ENCODE results near the gene IFNAR2. TPM values are rescaled to one million over a fixed set of nuclear protein-coding genes. Genes with fewer than 3 reads are reported as not detected.
A peak's percentile ranks its signal among the peaks of the same experiment; 100 is the strongest.
"Not testable (repeated sequence)": the region's sequence is repeated elsewhere in the genome, so short reads cannot be mapped to it uniquely, and the experiment has no call there.

Gene IFNAR2
- total RNA-seq, 2 donors from 2014 or later: 40.5 to 48.1 TPM

DNA sequence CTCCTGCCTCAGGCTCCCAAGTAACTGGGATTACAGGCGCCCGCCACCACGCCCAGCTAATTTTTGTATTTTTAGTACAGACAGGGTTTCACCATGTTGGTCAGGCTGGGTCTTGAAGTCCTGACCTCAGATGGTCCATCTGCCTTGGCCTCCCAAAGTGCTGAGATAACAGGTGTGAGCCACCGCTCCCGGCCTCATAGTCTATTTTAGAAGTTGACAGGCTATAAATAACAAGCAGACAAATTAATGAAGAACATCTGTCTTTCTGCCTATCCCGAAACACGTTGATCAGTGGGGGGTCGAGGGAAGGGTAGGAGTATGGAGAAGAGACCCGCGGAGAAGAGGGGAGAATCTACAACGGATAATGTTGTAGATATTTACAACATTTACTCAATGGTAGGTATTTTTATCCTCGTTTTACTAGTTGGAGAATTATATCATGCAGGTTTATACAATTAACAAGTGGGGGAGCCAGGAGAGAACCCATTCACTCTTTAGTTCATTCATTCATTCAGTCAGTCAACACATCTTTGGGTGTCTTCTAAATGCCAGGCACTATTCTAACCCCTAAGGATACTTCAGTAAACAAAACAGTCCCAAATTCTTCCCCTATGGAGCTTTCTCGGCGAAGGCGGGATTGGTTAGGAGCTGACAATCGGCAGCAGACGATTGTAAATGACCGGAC, 497 bp upstream of the IFNAR2 start:
- no peak for DNase-seq
- H3K4me3 Mint-ChIP-seq: peak overlapping the region; percentile 94
- H3K27me3 Mint-ChIP-seq: no peaks in the 10 kb centered on the region
- peaks cover 22% of the 10 kb centered on the region for H3K4me1 Mint-ChIP-seq
- H3K36me3 Mint-ChIP-seq (ENCODE audit: low read depth): peaks cover 7% of the 10 kb centered on the region
- ATAC-seq: peak; percentile 3
- H3K27ac Mint-ChIP-seq: peak overlapping the region; percentile 97
- H3K9me3 ChIP-seq (ENCODE audit: control insufficient read depth, low read length, poor library complexity, severe bottlenecking): no peaks in the 10 kb centered on the region

DNA sequence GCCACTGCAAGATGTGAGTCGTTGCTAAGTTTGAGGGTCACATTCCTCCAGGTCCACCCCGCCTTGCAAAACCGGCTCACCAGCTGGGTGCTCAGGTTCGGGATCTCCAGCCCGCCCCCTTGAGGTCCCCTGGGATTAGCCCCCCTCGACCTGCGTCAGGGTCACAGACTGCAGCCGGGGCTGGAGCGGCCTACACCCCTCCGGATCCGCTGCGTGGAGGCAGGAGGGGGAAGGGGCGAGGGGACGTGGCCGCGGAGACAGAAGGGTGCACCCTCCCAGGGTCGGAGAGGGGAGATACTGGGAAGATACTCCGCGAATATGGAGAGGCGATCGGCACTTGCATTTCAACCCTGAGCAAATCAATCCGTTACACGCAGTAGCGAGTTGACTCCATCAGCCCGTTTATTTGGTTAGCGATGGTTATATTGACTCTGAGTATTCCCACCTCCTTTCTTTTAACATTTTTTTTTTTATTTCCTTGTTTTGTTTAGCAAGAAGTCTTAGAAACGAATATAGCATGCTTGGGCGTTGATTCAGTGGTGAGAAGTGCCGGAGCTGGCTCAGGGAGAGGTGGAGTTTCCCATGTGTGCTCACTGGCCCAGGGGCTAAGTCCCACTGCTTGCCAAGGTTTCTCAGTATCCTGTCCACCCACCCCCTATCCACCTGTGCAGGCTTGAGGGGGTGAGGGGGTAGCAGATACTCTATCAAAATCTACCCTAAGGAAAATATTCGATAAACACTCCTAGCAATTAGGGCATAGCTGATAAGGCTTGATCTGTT, 997 bp downstream of the IFNAR2 start:
- H3K36me3 Mint-ChIP-seq (ENCODE audit: low read depth): peaks cover 12% of the 10 kb centered on the region
- peak in 2 of 3 donors; percentile 34 to 40 for DNase-seq
- H3K9me3 ChIP-seq (ENCODE audit: control insufficient read depth, low read length, poor library complexity, severe bottlenecking): no peaks in the 10 kb centered on the region
- H3K4me3 Mint-ChIP-seq: peak overlapping the region; percentile 94
- H3K4me1 Mint-ChIP-seq: peaks cover 29% of the 10 kb centered on the region
- H3K27me3 Mint-ChIP-seq: no peaks in the 10 kb centered on the region
- peak; percentile 46 for ATAC-seq
- peak overlapping the region; percentile 97 for H3K27ac Mint-ChIP-seq

DNA sequence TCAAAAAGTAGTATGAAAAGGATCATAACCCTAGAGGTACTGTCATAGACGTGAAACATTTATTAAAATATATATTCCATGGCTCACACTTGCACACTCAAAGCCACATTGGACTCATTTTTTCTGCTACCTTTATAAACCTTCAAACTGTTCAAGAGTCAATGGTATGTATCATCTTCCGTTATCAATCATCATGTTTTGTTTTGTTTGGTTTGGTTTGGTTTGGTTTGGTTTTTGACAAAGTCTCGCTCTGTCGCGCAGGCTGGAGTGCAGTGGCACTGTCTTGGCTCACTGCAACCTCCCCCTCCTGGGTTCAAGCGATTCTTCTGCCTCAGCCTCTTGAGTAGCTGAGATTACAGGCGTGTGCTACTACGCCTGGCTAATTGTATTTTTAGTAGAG, 1.8 kb downstream of the IFNAR2 start:
- peak overlapping the region; percentile 94 for H3K4me3 Mint-ChIP-seq
- no peaks in the 10 kb centered on the region for H3K9me3 ChIP-seq (ENCODE audit: control insufficient read depth, low read length, poor library complexity, severe bottlenecking)
- peaks cover 33% of the 10 kb centered on the region for H3K4me1 Mint-ChIP-seq
- H3K36me3 Mint-ChIP-seq (ENCODE audit: low read depth): peaks cover 12% of the 10 kb centered on the region
- H3K27me3 Mint-ChIP-seq: no peaks in the 10 kb centered on the region
- DNase-seq: no peak
- peak; percentile 21 for ATAC-seq
- H3K27ac Mint-ChIP-seq: peak overlapping the region; percentile 97

DNA sequence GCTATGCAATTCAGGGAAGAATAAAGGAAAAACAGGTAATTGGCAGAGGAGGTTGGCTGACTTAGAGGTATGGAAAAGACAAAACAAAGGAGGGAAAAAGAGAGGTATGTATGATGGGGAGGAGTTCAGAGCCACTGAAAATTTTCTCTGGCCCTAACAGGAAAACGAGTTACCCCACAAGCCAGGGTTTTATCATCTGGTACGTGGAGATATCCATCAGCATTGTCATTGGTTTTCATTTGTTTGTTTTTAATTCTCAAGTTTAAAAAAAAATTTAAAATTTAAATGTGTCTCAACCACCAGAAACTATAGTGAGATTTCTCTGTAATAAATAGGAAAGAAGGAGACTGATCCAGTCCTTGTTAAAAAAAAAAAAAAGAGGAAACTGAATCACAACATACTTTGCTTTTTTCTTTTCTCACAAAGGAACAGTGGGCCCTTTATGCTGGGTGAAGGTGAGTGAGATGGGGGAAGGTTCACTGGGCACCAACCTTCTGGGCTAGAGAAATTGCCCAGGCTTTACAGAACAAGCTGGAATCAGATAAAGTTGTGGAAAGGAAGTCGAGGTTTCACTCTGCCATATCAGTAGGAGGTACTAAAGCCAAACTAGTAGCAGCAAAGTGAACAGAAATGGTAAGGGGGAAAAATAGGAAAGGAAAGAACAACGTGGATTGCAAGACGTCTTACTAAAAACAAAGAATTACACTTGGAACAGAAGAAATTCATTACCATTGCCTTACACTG, 2.7 kb downstream of the IFNAR2 start:
- H3K36me3 Mint-ChIP-seq (ENCODE audit: low read depth): peaks cover 14% of the 10 kb centered on the region
- H3K9me3 ChIP-seq (ENCODE audit: control insufficient read depth, low read length, poor library complexity, severe bottlenecking): no peaks in the 10 kb centered on the region
- ATAC-seq: no peak
- peaks cover 40% of the 10 kb centered on the region for H3K4me1 Mint-ChIP-seq
- peak overlapping the region; percentile 94 for H3K4me3 Mint-ChIP-seq
- no peak for DNase-seq
- H3K27me3 Mint-ChIP-seq: no peaks in the 10 kb centered on the region
- peak overlapping the region; percentile 97 for H3K27ac Mint-ChIP-seq

GRCh38 chr21:33234635-33235520, 5.1 kb downstream of the IFNAR2 start:
- Mint-ChIP-seq H3K27me3 (no peaks in the 10 kb centered on the region), H3K4me1 (peaks cover 54% of the 10 kb centered on the region), H3K36me3 (ENCODE audit: low read depth) (peaks cover 14% of the 10 kb centered on the region), H3K4me3 (peak overlapping the region; percentile 49), H3K27ac (peak overlapping the region; percentile 97)
- H3K9me3 ChIP-seq (ENCODE audit: control insufficient read depth, low read length, poor library complexity, severe bottlenecking): no peaks in the 10 kb centered on the region
- ATAC-seq (no peak), DNase-seq (no peak)

DNA sequence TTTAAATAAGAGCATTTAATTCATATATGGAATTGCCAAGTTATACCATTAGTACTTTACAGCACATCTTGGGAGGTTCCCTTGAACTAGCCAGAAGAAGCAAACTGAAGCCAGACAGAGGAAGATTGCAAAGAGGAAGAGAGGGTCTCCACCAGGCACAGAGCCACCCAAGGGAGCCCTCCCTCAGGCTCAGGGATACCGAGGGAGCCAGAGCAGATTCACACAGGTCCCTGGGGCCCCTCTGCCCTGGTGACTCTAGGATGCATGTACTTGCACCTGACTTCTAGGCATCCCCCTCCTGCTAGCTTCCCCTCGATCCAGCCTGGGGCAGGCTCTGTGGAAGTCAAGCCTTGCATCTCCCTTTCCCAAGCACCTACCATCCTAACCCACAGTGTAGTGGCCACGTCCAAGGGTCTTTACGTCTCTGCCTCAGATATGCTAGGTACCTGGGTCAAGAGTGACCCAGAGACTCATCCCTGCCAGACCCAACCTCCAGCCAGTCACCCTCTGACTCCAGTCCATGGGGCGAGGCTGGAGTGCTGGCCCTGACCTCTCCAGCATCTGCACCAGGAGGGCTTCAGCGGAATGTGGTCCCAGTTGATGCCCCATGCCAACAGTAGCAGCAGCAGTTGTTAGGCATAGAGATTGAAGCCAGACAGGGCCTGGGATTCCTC, 6.4 kb downstream of the IFNAR2 start:
- H3K4me3 Mint-ChIP-seq: peak overlapping the region; percentile 65
- no peaks in the 10 kb centered on the region for H3K27me3 Mint-ChIP-seq
- peaks cover 14% of the 10 kb centered on the region for H3K36me3 Mint-ChIP-seq (ENCODE audit: low read depth)
- ATAC-seq (no peak), DNase-seq (no peak)
- peak overlapping the region; percentile 97 for H3K27ac Mint-ChIP-seq
- H3K4me1 Mint-ChIP-seq: peaks cover 62% of the 10 kb centered on the region
- H3K9me3 ChIP-seq (ENCODE audit: control insufficient read depth, low read length, poor library complexity, severe bottlenecking): no peaks in the 10 kb centered on the region

DNA sequence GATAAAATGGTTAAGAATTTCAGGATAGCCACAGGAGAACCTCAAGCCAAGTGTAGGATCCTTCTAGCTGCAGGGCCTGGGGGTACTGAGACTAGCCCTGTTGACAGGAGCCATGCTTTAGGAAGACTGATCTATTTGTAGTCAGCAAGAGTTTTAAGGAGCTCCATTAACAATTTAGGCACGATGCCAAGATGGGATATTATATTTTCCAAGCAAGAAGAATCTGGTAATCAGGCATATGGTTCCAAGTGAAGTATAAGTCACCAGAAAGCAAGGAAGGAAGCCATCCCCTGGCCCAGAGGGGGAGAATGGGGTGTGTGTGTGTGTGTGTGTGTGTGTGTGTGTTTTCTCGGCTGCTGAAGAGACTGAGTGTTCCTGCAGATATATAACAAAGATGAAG, 7.0 kb downstream of the IFNAR2 start:
- no peaks in the 10 kb centered on the region for H3K9me3 ChIP-seq (ENCODE audit: control insufficient read depth, low read length, poor library complexity, severe bottlenecking)
- ATAC-seq (no peak), DNase-seq (no peak)
- peak overlapping the region; percentile 65 for H3K4me3 Mint-ChIP-seq
- H3K4me1 Mint-ChIP-seq: peaks cover 64% of the 10 kb centered on the region
- peaks cover 14% of the 10 kb centered on the region for H3K36me3 Mint-ChIP-seq (ENCODE audit: low read depth)
- no peaks in the 10 kb centered on the region for H3K27me3 Mint-ChIP-seq
- peak overlapping the region; percentile 97 for H3K27ac Mint-ChIP-seq

GRCh38 chr21:33237486-33237885, 7.7 kb downstream of the IFNAR2 start:
- ATAC-seq: peak; percentile 22
- Mint-ChIP-seq H3K36me3 (ENCODE audit: low read depth) (peaks cover 16% of the 10 kb centered on the region), H3K27ac (peak overlapping the region; percentile 97), H3K4me3 (peak overlapping the region; percentile 84), H3K27me3 (no peaks in the 10 kb centered on the region), H3K4me1 (peaks cover 62% of the 10 kb centered on the region)
- H3K9me3 ChIP-seq (ENCODE audit: control insufficient read depth, low read length, poor library complexity, severe bottlenecking): no peaks in the 10 kb centered on the region
- DNase-seq: no peak

GRCh38 chr21:33238146-33238545, 8.4 kb downstream of the IFNAR2 start:
- Mint-ChIP-seq H3K27ac (peak overlapping the region; percentile 97), H3K27me3 (no peaks in the 10 kb centered on the region), H3K4me1 (peaks cover 56% of the 10 kb centered on the region), H3K36me3 (ENCODE audit: low read depth) (peaks cover 10% of the 10 kb centered on the region), H3K4me3 (peak overlapping the region; percentile 84)
- no peaks in the 10 kb centered on the region for H3K9me3 ChIP-seq (ENCODE audit: control insufficient read depth, low read length, poor library complexity, severe bottlenecking)
- DNase-seq (no peak), ATAC-seq (peak; percentile 11)

GRCh38 chr21:33238565-33239255, 9.0 kb downstream of the IFNAR2 start:
- Mint-ChIP-seq H3K4me3 (peak overlapping the region; percentile 84), H3K36me3 (ENCODE audit: low read depth) (peaks cover 12% of the 10 kb centered on the region), H3K27me3 (no peaks in the 10 kb centered on the region), H3K27ac (peak overlapping the region; percentile 97), H3K4me1 (peaks cover 59% of the 10 kb centered on the region)
- DNase-seq (no peak), ATAC-seq (peak; percentile 72)
- H3K9me3 ChIP-seq (ENCODE audit: control insufficient read depth, low read length, poor library complexity, severe bottlenecking): no peaks in the 10 kb centered on the region

- not testable (repeated sequence) for H3K36me3 Mint-ChIP-seq (ENCODE audit: low read depth); H3K9me3 ChIP-seq (ENCODE audit: control insufficient read depth, low read length, poor library complexity, severe bottlenecking); ATAC-seq; DNase-seq; H3K27me3 Mint-ChIP-seq
- peak overlapping the region; percentile 84 for H3K4me3 Mint-ChIP-seq
- peak overlapping the region; percentile 97 for H3K27ac Mint-ChIP-seq
- peaks cover 63% of the 10 kb centered on the region for H3K4me1 Mint-ChIP-seq
Measured at GRCh38 chr21:33239559-33240127, 9.9 kb downstream of the IFNAR2 start.
